Upper lobe of right lung (tissue), 1 donor: ENCODE results near the gene GPR108. TPM values are rescaled to one million over a fixed set of nuclear protein-coding genes. Genes with fewer than 3 reads are reported as not detected.
A peak's percentile ranks its signal among the peaks of the same experiment; 100 is the strongest.

ENCODE experiments used
- ATAC-seq: fragments of 200-7000 bp; cut with Tn5 transposase; one replicate; pipeline ENCODE4 v1.9.1; 2020; ENCODE audit warnings: mild to moderate bottlenecking, moderate library complexity
- DNase-seq: peaks from one replicate; pipeline ENCODE4 v3.0.0-alpha.2; 2020
- H3K27ac ChIP-seq: fragments of 200-600 bp; one replicate; pipeline ENCODE4 v1.8.0; 2022
- H3K27me3 ChIP-seq: fragments of 200-600 bp; one replicate; pipeline ENCODE4 v1.8.0; 2022; ENCODE audit warnings: mild to moderate bottlenecking
- H3K36me3 ChIP-seq: fragments of 200-600 bp; one replicate; pipeline ENCODE4 v1.8.0; 2022
- H3K4me1 ChIP-seq: fragments of 200-600 bp; one replicate; pipeline ENCODE4 v1.8.0; 2022
- H3K4me3 ChIP-seq: fragments of 200-600 bp; one replicate; pipeline ENCODE4 v1.8.0; 2022; ENCODE audit warnings: mild to moderate bottlenecking
- H3K9me3 ChIP-seq: fragments of 200-600 bp; one replicate; pipeline ENCODE4 v1.8.0; 2022
- CTCF ChIP-seq: fragments of 200-600 bp; IDR thresholded peaks from one replicate; pipeline ENCODE4 v1.8.0; 2022; ENCODE audit warnings: antibody characterized with exemption
- intact Hi-C: fragments of 100-400 bp; cut with DNase I; formaldehyde crosslinking; loops from one replicate; pipeline ENCODE4 v1.11.0; 2022
- total RNA-seq: library from RNA; stranded (reverse); fragmentation: NEBNext Ultra II Directional; extraction: Animal tissue kit (Norgen Biotek cat#: 25700); gene quantifications from one replicate; pipeline ENCODE4 v1.2.1, GENCODE V29; 2021
- donor health status: DM: no; HTN: yes; CAD: no; lungs with severe emphysema.

GPR108 gene
- total RNA-seq, 1 donor from 2014 or later = 81.2 TPM

- Histone ChIP-seq H3K36me3 (peaks cover 12% of the 10 kb centered on the region), H3K27me3 (no peaks in the 10 kb centered on the region), H3K27ac (peak overlapping the region; percentile 96), H3K9me3 (no peaks in the 10 kb centered on the region), H3K4me1 (peaks cover 25% of the 10 kb centered on the region), H3K4me3 (peak overlapping the region; percentile 93)
- intact Hi-C loops = no loop called here
- ATAC-seq (peak; percentile 36), DNase-seq (peak; percentile 88)
- TF ChIP-seq CTCF = peak; percentile 64
Observed at GRCh38 chr19:6736169-6736916, 1.0 kb downstream of the GPR108 start.

- no peaks in the 10 kb centered on the region for H3K27me3 ChIP-seq
- ATAC-seq (no peak), DNase-seq (no peak)
- H3K4me1 ChIP-seq = peaks cover 25% of the 10 kb centered on the region
- TF ChIP-seq CTCF = no peak
- H3K27ac ChIP-seq = no peak overlapping the region
- intact Hi-C loops = no loop called here
- H3K9me3 ChIP-seq = no peaks in the 10 kb centered on the region
- H3K36me3 ChIP-seq = peaks cover 12% of the 10 kb centered on the region
- H3K4me3 ChIP-seq = no peak overlapping the region
Observed at GRCh38 chr19:6735181-6735911, 2.0 kb downstream of the GPR108 start.

DNA sequence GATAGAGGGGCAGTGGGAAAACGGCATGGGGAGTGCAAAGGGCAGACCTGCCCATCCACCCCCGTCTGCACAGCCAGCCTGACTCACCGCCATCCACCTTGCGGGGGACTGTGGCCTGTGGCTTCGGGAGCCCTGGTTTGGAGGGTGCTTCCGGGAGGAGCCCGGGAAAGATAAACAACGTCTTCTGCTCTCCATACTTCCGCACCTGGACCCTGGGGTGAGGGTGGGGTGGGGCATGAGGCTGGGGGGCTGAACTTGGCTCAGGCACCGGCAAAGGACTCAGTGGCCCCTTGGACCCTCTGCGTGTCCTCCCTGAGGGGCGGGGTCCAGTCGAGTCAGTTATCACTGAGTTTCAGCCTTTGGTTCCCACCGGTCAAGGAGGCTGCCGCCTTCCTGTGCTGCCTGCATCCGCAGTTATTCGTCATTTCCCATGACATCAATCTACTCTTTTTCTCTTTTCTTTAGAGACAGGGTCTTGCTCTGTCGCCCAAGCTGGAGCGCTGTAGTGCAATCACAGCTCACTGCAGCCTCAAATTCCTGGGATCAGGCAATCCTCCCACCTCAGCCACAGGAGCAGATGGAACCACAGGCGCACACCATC, 3.2 kb downstream of the GPR108 start:
- intact Hi-C loops = no loop called here
- no peaks in the 10 kb centered on the region for H3K9me3 ChIP-seq
- no peak overlapping the region for H3K4me3 ChIP-seq
- H3K27ac ChIP-seq = no peak overlapping the region
- no peaks in the 10 kb centered on the region for H3K27me3 ChIP-seq
- peaks cover 24% of the 10 kb centered on the region for H3K4me1 ChIP-seq
- H3K36me3 ChIP-seq = peaks cover 12% of the 10 kb centered on the region
- TF ChIP-seq CTCF = no peak
- ATAC-seq (no peak), DNase-seq (no peak)

GRCh38 chr19:6733338-6734095, 3.9 kb downstream of the GPR108 start:
- Histone ChIP-seq H3K4me3 (no peak overlapping the region), H3K36me3 (peaks cover 12% of the 10 kb centered on the region), H3K9me3 (no peaks in the 10 kb centered on the region), H3K4me1 (peaks cover 21% of the 10 kb centered on the region), H3K27ac (no peak overlapping the region), H3K27me3 (no peaks in the 10 kb centered on the region)
- intact Hi-C loops = no loop called here
- ATAC-seq (no peak), DNase-seq (no peak)
- TF ChIP-seq CTCF = peak; percentile 33

GRCh38 chr19:6732803-6733337, 4.5 kb downstream of the GPR108 start:
- Histone ChIP-seq H3K4me1 (peaks cover 21% of the 10 kb centered on the region), H3K4me3 (no peak overlapping the region), H3K9me3 (no peaks in the 10 kb centered on the region), H3K27ac (no peak overlapping the region), H3K27me3 (no peaks in the 10 kb centered on the region), H3K36me3 (peaks cover 12% of the 10 kb centered on the region)
- no peak for ATAC-seq
- TF ChIP-seq CTCF = no peak
- intact Hi-C loops = no loop called here
- no peak for DNase-seq
